Measurements from ENCODE around the gene NCOA3. TPM values are rescaled to one million over a fixed set of nuclear protein-coding genes. Genes with fewer than 3 reads are reported as not detected.

The NCOA3 gene
- polyA plus RNA-seq, 1 of the 3 experiments (the other 2 are of a cell fraction): 5.8 TPM

DNA sequence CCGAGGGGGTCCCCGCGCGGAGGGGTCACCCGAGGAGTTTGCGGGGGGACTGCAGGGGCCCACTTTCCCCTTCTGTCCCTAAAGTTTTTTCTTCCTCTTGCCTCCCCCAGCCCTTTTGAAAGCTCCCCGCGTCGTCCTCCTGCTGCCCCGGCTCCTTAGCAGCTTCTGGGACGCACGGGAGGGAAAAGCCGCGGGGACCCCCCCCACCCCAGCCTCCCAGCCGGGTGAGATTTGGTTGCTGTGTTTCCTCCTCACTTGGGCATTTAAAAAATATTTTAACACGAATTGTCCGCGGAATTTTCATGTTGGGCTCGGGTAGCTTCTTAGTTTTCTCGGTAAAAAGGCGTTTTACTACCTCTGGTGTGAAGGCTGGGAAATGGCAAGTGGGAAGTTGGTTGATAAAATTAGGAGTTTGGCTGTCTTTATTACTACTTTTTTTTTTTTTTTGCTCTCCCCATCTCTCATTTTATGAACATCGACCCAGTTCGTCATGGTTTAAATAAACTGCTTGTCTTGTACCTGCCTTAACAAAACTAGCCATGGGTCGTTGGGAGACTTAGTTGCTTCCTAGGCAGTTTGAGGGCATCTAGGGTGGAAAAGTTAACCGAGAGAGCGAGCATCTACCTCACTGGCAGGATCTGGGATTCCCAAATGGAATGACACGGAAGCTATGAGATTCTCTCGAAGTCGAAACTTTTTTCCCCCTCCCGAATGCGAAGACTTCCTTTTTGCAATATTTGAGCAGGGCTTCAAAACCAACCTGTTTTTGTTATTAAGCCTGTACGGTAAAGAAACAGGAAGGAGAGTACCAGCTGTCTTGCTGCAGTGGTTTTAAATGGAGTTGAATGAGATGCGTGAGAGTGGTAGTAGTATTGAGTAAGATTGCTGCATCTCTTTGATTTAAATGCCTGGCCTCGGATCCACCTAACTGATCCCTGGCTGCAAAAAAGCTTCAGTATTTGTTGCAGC lies 868 bp downstream of the NCOA3 start:
- WGBS (ENCODE audit: low lambda C conversion rate): under 1% methylated on average over 33 of the region's 34 CpGs
- no peaks in the 10 kb centered on the region for H3K9me2 ChIP-seq
- no peaks in the 10 kb centered on the region for H3K36me3 ChIP-seq (replicated peaks in 1 of 2; ENCODE audit: control insufficient read depth in 1 of 2, insufficient read depth in 2 of 2, low read length in 1 of 2)
- peak overlapping the region; percentile 84 for H3K4me2 ChIP-seq
- peaks cover 56% of the 10 kb centered on the region for H3K79me2 ChIP-seq (ENCODE audit: insufficient read depth)
- H2AFZ ChIP-seq (ENCODE audit: low read depth): peak overlapping the region; percentile 83
- POLR2A ChIA-PET: interaction anchor here (0.5 to 1.5 kb wide), 8 partner anchors 9 to 306 kb away, joined by 3 to 7 read pairs (median 4); partner anchors contain the start of gene ZMYND8
- peak; percentile 42; the same call in 1 of the 2 replicates for TF ChIP-seq MXI1 (IDR thresholded peaks at IDR 0.05; ENCODE audit: low read depth, low read length)
- TF ChIP-seq SMC3 (IDR thresholded peaks at IDR 0.05; ENCODE audit: low read depth, low read length): no peak
- peak overlapping the region; percentile 88 for H3K9ac ChIP-seq
- peaks cover 6% of the 10 kb centered on the region for H3F3A ChIP-seq (replicated peaks; ENCODE audit: insufficient read depth)
- CTCF ChIA-PET: interaction anchor here (0.7 to 4.0 kb wide), 23 partner anchors 8 to 297 kb away, joined by 3 to 23 read pairs (median 3); no protein-coding TSS in a partner anchor
- DNase-seq: peak; percentile 39
- peaks cover 12% of the 10 kb centered on the region; the same call in 1 of the 2 replicates for H4K20me1 ChIP-seq (ENCODE audit: insufficient read depth)
- H3K27me3 ChIP-seq (ENCODE audit: insufficient read depth): no peaks in the 10 kb centered on the region
- peak overlapping the region; percentile 73 to 87 for H3K4me3 ChIP-seq (ENCODE audit: low read depth in 2 of 2, low read length in 1 of 2)
- H3K9me3 ChIP-seq: no peaks in the 10 kb centered on the region
- H3K27ac ChIP-seq (ENCODE audit: low read depth in 2 of 2, low read length in 1 of 2): peak overlapping the region; percentile 83 to 90
- H3K4me1 ChIP-seq (ENCODE audit: control insufficient read depth in 1 of 2, insufficient read depth in 2 of 2, low read depth in 1 of 2, low read length in 1 of 2): peaks cover 0 to 9% of the 10 kb centered on the region in 2 experiments; a peak in 3 of 4 replicates

GRCh38 chr20:47503685-47504084 lies 2.0 kb downstream of the NCOA3 start:
- H4K20me1 ChIP-seq (ENCODE audit: insufficient read depth): peaks cover 19% of the 10 kb centered on the region; the same call in 1 of the 2 replicates
- H3K9me3 ChIP-seq: no peaks in the 10 kb centered on the region
- H3K4me3 ChIP-seq (ENCODE audit: low read depth in 2 of 2, low read length in 1 of 2): peak overlapping the region; percentile 73 to 87; a peak in 2 of 4 replicates
- no peaks in the 10 kb centered on the region for H3K36me3 ChIP-seq (replicated peaks in 1 of 2; ENCODE audit: control insufficient read depth in 1 of 2, insufficient read depth in 2 of 2, low read length in 1 of 2)
- H3F3A ChIP-seq (replicated peaks; ENCODE audit: insufficient read depth): peaks cover 6% of the 10 kb centered on the region
- peak overlapping the region; percentile 88; the same call in 1 of the 2 replicates for H3K9ac ChIP-seq
- no peak for DNase-seq
- ChIA-PET CTCF (interaction anchor here (0.9 to 4.0 kb wide), 10 partner anchors 10 to 240 kb away, joined by 3 to 23 read pairs (median 6); no protein-coding TSS in a partner anchor), POLR2A (interaction anchor here (1.0 kb wide), 1 partner anchor 10 kb away, joined by 3 read pairs; no protein-coding TSS in a partner anchor)
- H3K4me2 ChIP-seq: peak overlapping the region; percentile 84
- TF ChIP-seq MXI1 (IDR thresholded peaks at IDR 0.05; ENCODE audit: low read depth, low read length) (no peak), CHD2 (IDR thresholded peaks at IDR 0.05; ENCODE audit: low read length, partially characterized antibody) (no peak), GATA2 (CRISPR knock-in tag; IDR thresholded peaks at IDR 0.05) (no peak), YY1 (IDR thresholded peaks at IDR 0.05; ENCODE audit: low read depth) (no peak)
- TF ChIP-seq, protein P1, sequence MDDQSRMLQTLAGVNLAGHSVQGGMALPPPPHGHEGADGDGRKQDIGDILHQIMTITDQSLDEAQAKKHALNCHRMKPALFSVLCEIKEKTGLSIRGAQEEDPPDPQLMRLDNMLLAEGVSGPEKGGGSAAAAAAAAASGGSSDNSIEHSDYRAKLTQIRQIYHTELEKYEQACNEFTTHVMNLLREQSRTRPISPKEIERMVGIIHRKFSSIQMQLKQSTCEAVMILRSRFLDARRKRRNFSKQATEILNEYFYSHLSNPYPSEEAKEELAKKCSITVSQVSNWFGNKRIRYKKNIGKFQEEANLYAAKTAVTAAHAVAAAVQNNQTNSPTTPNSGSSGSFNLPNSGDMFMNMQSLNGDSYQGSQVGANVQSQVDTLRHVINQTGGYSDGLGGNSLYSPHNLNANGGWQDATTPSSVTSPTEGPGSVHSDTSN (IDR thresholded peaks at IDR 0.05): no peak
- WGBS (ENCODE audit: low lambda C conversion rate): 49% methylated on average over 2 of the region's 2 CpGs
- peak overlapping the region in 1 of 2 experiments; percentile 2; a peak in 1 of 4 replicates for H3K27ac ChIP-seq (ENCODE audit: low read depth in 2 of 2, low read length in 1 of 2)
- no peaks in the 10 kb centered on the region for H3K27me3 ChIP-seq (ENCODE audit: insufficient read depth)
- peaks cover 0 to 9% of the 10 kb centered on the region in 2 experiments; a peak in 3 of 4 replicates for H3K4me1 ChIP-seq (ENCODE audit: control insufficient read depth in 1 of 2, insufficient read depth in 2 of 2, low read depth in 1 of 2, low read length in 1 of 2)
- no peaks in the 10 kb centered on the region for H3K9me2 ChIP-seq
- H3K79me2 ChIP-seq (ENCODE audit: insufficient read depth): peaks cover 68% of the 10 kb centered on the region
- no peak overlapping the region for H2AFZ ChIP-seq (ENCODE audit: low read depth)

DNA sequence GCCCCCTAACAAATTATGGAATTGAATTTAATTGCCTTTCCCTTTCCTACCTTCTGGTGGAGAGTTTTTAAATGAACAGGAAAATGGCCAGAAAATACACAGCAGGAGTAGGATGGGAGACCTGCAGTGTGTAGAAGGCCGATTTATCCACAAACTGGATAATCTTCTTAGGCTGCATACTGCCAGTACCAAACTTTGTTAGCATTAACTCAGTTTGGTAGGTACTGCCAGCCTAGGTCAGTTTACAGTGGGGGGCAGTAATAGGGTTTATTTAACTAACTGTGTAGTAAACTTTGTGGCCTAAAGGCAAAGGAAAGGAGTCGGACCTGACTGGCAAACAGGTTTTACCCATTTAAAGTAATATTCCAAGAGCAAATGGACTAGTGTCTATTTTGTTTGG lies 4.6 kb downstream of the NCOA3 start:
- Histone ChIP-seq H2AFZ (ENCODE audit: low read depth) (no peak overlapping the region), H3K9me3 (no peaks in the 10 kb centered on the region), H3K4me2 (no peak overlapping the region), H3K79me2 (ENCODE audit: insufficient read depth) (peaks cover 93% of the 10 kb centered on the region), H3K27me3 (ENCODE audit: insufficient read depth) (no peaks in the 10 kb centered on the region), H3K36me3 (replicated peaks in 1 of 2; ENCODE audit: control insufficient read depth in 1 of 2, insufficient read depth in 2 of 2, low read length in 1 of 2) (no peaks in the 10 kb centered on the region), H3K9me2 (no peaks in the 10 kb centered on the region), H3K9ac (no peak overlapping the region), H3K4me3 (ENCODE audit: low read depth in 2 of 2, low read length in 1 of 2) (no peak overlapping the region), H3K27ac (ENCODE audit: low read depth in 2 of 2, low read length in 1 of 2) (no peak overlapping the region), H3K4me1 (ENCODE audit: control insufficient read depth in 1 of 2, insufficient read depth in 2 of 2, low read depth in 1 of 2, low read length in 1 of 2) (peaks cover 0 to 2% of the 10 kb centered on the region in 2 experiments; a peak in 2 of 4 replicates), H4K20me1 (ENCODE audit: insufficient read depth) (peaks cover 23% of the 10 kb centered on the region; the same call in 1 of the 2 replicates), H3F3A (replicated peaks; ENCODE audit: insufficient read depth) (no peaks in the 10 kb centered on the region)
- ChIA-PET CTCF (interaction anchor here (1.0 kb wide), 1 partner anchor 122 kb away, joined by 4 read pairs; no protein-coding TSS in a partner anchor), POLR2A (no interaction called here)
- no peak for DNase-seq
- 76% methylated on average over 2 of the region's 2 CpGs for WGBS (ENCODE audit: low lambda C conversion rate)
- TF ChIP-seq MEF2A (IDR thresholded peaks at IDR 0.05; ENCODE audit: borderline replicate concordance, low read depth) (peak; percentile 6; the same call in 1 of the 2 replicates), NRF1 (IDR thresholded peaks at IDR 0.05; ENCODE audit: low read depth, low read length) (no peak)

Data from SK-N-SH (cell line).